AG04450 (cell line): ENCODE measurements around the gene WDFY2. TPM values are rescaled to one million over a fixed set of nuclear protein-coding genes. Genes with fewer than 3 reads are reported as not detected.
A peak's percentile ranks its signal among the peaks of the same experiment; 100 is the strongest.

Experiments
- CTCF ChIA-PET: fragments of 300-600, 350-600 bp; formaldehyde crosslinking; extraction: SDS; loops from one replicate; lab custom pipeline; 2022; ENCODE audit warnings: antibody characterized with exemption, inconsistent platforms; lab: Charles Lee
- POLR2A ChIA-PET: fragments of 350-600 bp; formaldehyde crosslinking; extraction: SDS; loops from one replicate; lab custom pipeline; 2021; ENCODE audit warnings: antibody characterized with exemption, inconsistent platforms; lab: Yijun Ruan, JAX
- DNase-seq: peaks from one replicate; pipeline ENCODE4 v3.0.0-alpha.2; 2011; ENCODE audit warnings: low read depth, low spot score
- H3K27ac ChIP-seq: one replicate; pipeline ENCODE4 v1.5.1; 2012; ENCODE audit warnings: low read depth, low read length, control low read depth
- H3K27me3 ChIP-seq: one replicate; pipeline ENCODE4 v1.6.0; 2012; ENCODE audit warnings: low read length; ENCODE audit not compliant: control insufficient read depth, insufficient read depth
- H3K4me3 ChIP-seq: 2 replicates; pipeline ENCODE4 v1.5.1; 2011; ENCODE audit warnings: mild to moderate bottlenecking, low read depth, low read length, control low read depth
- H3K9me3 ChIP-seq: 2 replicates; pipeline ENCODE4 v1.5.1; 2012; ENCODE audit warnings: low read length; ENCODE audit not compliant: control insufficient read depth, insufficient read depth
- polyA plus RNA-seq: library from polyadenylated mRNA; depleted of rRNA; stranded (reverse); fragments of >200 nt; gene quantifications from 2 replicates; pipeline ENCODE4 v1.2.3, GENCODE V29; 2011
- TF ChIP-seq, protein P1 (sequence below): IDR thresholded peaks from 2 replicates; pipeline ENCODE4 v1.5.1; 2011; ENCODE audit warnings: low read depth, low read length, control low read depth, inconsistent platforms

Gene WDFY2
- polyA plus RNA-seq, 1 experiment = 6.3 TPM

DNA sequence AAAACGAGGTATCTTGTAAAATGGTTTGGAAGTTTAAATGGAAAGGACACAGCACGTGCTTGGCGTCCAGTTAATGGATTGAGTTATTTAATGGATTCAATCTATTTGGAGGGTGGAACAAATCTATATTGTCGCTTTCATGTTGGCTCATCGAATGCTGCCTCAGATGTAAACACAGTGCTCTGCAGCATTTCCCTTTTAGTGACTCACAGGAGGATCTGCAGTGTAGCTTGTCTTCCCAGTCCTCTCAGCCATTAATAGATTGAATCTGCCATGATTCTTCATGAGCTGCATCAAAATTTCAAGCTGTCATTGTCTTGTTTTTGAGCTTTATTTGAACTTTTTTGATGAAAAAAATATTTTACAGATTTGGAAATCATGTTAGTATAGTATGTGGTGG is 175.0 kb downstream of the WDFY2 start:
- CTCF ChIA-PET = interaction anchor here (1.4 kb wide), 1 partner anchor 28 kb away, joined by 3 read pairs; no protein-coding TSS in a partner anchor
- no peaks in the 10 kb centered on the region for H3K27me3 ChIP-seq
- TF ChIP-seq, protein P1, sequence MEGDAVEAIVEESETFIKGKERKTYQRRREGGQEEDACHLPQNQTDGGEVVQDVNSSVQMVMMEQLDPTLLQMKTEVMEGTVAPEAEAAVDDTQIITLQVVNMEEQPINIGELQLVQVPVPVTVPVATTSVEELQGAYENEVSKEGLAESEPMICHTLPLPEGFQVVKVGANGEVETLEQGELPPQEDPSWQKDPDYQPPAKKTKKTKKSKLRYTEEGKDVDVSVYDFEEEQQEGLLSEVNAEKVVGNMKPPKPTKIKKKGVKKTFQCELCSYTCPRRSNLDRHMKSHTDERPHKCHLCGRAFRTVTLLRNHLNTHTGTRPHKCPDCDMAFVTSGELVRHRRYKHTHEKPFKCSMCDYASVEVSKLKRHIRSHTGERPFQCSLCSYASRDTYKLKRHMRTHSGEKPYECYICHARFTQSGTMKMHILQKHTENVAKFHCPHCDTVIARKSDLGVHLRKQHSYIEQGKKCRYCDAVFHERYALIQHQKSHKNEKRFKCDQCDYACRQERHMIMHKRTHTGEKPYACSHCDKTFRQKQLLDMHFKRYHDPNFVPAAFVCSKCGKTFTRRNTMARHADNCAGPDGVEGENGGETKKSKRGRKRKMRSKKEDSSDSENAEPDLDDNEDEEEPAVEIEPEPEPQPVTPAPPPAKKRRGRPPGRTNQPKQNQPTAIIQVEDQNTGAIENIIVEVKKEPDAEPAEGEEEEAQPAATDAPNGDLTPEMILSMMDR = no peak
- DNase-seq = peak; percentile 29
- H3K27ac ChIP-seq = no peak overlapping the region
- POLR2A ChIA-PET = interaction anchor here (1.5 kb wide), 1 partner anchor 306 kb away, joined by 5 read pairs; the partner anchor contains the start of gene INTS6
- H3K4me3 ChIP-seq = no peak overlapping the region
- H3K9me3 ChIP-seq = no peaks in the 10 kb centered on the region

DNA sequence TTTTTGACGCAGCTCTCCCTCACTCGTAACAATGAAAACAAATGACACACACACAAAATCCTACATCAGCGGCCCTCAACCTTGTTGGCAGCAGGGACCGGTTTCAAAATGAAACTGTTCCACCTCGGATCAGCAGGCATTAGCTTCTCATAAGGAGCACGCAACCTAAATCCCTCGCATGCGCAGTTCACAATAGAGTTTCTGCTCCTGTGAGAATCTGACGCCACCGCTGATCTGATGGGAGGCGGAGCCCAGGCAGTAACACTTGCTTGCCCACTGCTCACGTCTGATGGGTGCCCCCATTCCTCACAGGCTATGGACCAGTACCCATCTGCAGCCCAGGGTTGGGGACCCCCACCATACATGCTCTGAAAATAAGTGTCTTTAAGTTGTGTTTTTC is 176.3 kb downstream of the WDFY2 start:
- DNase-seq = no peak
- POLR2A ChIA-PET = no interaction called here
- H3K9me3 ChIP-seq = no peaks in the 10 kb centered on the region
- H3K27ac ChIP-seq = no peak overlapping the region
- no peak overlapping the region for H3K4me3 ChIP-seq
- no peaks in the 10 kb centered on the region for H3K27me3 ChIP-seq
- TF ChIP-seq, protein P1 = no peak
- CTCF ChIA-PET = no interaction called here

DNA sequence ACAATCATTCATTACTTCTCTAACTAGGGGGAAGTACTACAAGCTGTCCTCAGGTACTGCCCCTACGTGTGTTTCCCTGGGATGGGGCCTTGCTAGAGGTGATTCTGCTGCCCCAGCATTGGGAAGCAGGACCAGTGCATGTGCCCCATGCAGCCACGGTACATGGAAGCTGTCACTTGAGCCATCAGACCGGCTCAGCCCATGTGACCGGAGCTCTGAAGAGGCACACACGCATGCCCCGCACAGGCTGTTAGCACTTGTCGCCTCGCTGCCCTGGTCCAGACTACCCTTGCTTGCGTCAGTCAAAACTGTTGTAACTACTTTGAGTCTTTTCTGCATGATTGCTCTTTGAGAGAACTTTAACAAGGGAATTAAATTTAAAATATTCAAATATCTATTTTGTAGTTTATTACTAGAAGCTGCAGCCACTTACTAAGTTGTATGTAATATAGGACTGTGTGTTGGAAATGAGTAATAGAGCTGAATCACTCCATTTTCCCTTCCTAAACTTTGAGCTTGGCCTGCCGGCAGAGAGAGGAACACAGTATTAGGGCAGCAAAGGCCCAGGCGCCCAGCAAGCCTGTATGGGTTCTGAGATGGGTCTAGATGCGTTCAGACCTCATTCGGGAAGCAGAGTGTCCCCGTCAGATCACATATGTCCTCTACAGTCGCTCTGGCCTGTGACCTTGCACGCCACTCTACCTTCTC is 177.5 kb downstream of the WDFY2 start:
- Histone ChIP-seq H3K4me3 (no peak overlapping the region), H3K27me3 (no peaks in the 10 kb centered on the region), H3K27ac (no peak overlapping the region), H3K9me3 (no peaks in the 10 kb centered on the region)
- TF ChIP-seq, protein P1 = no peak
- DNase-seq = no peak
- POLR2A ChIA-PET = interaction anchor here (0.8 kb wide), 1 partner anchor 309 kb away, joined by 6 read pairs; the partner anchor contains the start of gene INTS6
- CTCF ChIA-PET = interaction anchor here (0.5 to 1.4 kb wide), 2 partner anchors 12 to 329 kb away, joined by 3 read pairs; no protein-coding TSS in a partner anchor

DNA sequence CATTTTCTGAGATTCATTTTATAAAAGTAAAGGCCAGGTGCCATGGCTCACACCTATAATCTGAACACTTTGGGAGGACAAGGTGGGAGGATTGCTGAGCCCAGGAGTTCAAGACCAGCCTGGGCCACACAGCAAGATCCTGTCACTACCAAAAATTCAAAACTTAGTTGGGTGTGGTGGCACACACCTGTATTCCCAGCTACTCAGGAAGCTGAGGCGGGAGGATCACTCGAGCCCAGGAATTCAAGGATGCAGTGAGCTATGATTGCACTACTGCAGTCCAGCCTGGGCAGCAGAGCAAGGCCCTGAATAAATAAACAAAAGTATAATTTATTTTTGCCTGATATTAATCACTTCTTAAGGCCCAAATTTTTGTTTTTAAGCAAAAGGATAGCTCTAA is 179.2 kb downstream of the WDFY2 start:
- no peaks in the 10 kb centered on the region; the same call in 1 of the 2 replicates for H3K9me3 ChIP-seq
- POLR2A ChIA-PET = interaction anchor here (1.0 to 1.7 kb wide), 3 partner anchors 30 to 310 kb away, joined by 3 to 15 read pairs (median 6); partner anchors contain the start of gene INTS6
- TF ChIP-seq, protein P1 = no peak
- H3K4me3 ChIP-seq = no peak overlapping the region
- H3K27me3 ChIP-seq = no peaks in the 10 kb centered on the region
- CTCF ChIA-PET = interaction anchor here (0.6 to 1.5 kb wide), 5 partner anchors 21 to 428 kb away, joined by 3 to 5 read pairs (median 3); no protein-coding TSS in a partner anchor
- no peak for DNase-seq
- H3K27ac ChIP-seq = peak overlapping the region; percentile 11
